ENCODE results near the gene ZBTB32.

The ZBTB32 gene

DNA sequence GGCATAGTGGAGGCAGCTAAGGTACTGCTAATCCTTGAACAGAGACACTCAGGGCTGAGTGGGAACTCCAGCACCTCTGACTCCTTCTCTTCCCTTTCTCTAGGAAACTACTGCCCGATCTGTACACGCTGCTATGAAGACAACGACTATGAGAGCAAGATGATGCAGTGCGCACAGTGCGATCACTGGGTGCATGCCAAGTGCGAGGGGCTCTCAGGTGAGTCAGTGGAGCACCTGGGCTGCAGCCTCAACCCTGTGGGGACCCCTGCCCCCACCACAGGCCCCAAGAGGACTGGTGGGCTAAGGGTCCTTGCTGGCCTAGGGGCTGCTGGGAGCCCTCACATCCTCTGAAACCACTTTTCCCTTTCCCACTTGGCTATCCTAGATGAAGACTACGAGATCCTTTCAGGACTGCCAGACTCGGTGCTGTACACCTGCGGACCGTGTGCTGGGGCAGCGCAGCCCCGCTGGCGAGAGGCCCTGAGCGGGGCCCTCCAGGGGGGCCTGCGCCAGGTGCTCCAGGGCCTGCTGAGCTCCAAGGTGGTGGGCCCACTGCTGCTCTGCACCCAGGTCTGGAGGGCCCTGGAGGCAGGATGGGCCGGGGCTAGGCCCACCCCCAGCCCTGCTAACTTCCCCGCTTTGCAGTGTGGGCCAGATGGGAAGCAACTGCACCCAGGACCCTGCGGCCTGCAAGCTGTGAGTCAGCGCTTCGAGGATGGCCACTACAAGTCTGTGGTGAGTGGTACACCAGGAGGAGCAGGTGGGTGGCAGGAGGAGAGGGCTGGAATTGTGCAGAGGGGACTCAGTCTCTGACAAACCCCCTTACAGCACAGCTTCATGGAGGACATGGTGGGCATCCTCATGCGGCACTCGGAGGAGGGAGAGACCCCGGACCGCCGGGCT lies 22.9 kb downstream of the ZBTB32 start:
- no peak overlapping the region for H3K27ac ChIP-seq
- DNase-seq (ENCODE audit: low spot score), result no peak
- TF ChIP-seq, protein P1, sequence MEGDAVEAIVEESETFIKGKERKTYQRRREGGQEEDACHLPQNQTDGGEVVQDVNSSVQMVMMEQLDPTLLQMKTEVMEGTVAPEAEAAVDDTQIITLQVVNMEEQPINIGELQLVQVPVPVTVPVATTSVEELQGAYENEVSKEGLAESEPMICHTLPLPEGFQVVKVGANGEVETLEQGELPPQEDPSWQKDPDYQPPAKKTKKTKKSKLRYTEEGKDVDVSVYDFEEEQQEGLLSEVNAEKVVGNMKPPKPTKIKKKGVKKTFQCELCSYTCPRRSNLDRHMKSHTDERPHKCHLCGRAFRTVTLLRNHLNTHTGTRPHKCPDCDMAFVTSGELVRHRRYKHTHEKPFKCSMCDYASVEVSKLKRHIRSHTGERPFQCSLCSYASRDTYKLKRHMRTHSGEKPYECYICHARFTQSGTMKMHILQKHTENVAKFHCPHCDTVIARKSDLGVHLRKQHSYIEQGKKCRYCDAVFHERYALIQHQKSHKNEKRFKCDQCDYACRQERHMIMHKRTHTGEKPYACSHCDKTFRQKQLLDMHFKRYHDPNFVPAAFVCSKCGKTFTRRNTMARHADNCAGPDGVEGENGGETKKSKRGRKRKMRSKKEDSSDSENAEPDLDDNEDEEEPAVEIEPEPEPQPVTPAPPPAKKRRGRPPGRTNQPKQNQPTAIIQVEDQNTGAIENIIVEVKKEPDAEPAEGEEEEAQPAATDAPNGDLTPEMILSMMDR (IDR thresholded peaks at IDR 0.05), result no peak
- H3K4me3 ChIP-seq, result no peak overlapping the region

DNA sequence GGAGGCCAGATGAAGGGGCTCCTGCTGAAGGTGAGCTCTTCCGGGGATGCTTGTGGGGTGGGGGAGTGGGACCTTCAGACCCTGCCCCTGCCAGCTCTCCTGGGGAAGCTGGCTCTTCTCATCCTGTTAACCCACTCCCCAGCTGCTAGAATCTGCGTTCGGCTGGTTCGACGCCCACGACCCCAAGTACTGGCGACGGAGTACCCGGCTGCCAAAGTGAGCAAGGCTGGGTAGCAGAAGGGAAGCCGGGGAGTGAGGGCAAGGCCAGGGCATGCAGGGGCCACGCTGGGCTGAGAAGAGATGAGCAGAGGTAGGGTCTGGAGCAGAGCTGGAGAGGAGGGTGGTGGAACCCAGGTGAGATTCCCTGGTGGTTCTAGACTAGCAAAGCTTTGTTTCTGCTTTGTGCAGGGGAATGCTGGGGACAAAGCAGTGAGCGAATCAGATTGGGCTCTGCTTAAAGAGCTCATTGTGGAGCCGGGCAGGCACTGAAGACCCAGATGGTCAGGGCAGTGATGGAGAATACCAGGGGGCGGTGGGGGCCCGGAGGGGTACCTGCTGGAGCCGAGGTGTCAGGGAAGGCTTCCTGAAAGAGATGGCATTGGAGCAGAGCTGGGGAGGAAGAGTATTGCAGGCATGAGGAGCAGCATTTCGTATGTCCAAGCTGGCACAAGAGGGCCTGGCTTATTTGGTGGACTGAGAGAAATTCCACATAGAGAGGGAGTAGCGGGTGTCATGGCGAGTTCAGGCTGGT lies 23.8 kb downstream of the ZBTB32 start:
- no peak for DNase-seq (ENCODE audit: low spot score)
- TF ChIP-seq, protein P1 (IDR thresholded peaks at IDR 0.05), result no peak
- no peak overlapping the region for H3K27ac ChIP-seq

DNA sequence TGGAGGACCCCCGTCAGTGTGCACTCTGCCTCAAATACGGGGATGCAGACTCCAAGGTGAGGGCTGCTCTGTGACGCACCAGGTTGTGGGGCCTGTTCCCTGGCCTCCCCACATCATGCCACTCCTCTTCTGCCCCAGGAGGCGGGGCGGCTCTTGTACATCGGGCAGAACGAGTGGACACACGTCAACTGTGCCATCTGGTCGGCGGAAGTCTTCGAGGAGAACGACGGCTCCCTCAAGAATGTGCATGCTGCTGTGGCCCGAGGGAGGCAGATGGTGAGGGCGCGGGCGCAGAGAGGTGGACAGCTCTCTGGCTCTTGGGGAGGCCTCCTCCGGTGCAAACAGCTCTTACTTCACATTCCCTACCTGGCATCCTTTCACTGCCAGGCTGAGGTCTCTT lies 24.7 kb downstream of the ZBTB32 start:
- Histone ChIP-seq H3K27ac (no peak overlapping the region), H3K4me3 (no peak overlapping the region)
- no peak for DNase-seq (ENCODE audit: low spot score)
- TF ChIP-seq, protein P1 (IDR thresholded peaks at IDR 0.05), result no peak

More for the DNA sequence above, 23.8 kb downstream of the ZBTB32 start:
- no peak overlapping the region for H3K4me3 ChIP-seq

DNA sequence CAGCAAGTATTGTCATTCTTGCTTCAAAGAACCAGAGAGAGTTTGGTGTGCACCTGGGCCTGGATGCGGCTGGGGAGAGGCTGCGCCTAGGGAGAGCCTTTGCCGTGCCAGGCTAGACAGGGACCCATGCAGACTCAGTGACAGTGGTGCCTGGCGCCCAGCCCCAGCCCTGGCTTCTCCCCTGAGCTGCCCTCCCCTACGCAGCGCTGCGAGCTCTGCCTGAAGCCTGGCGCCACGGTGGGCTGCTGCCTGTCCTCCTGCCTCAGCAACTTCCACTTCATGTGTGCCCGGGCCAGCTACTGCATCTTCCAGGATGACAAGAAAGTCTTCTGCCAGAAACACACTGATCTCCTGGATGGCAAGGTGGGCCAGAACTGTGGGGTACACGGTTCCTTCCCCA lies 25.4 kb downstream of the ZBTB32 start:
- DNase-seq (ENCODE audit: low spot score), result no peak
- no peak overlapping the region for H3K27ac ChIP-seq
- TF ChIP-seq, protein P1 (IDR thresholded peaks at IDR 0.05), result no peak
- no peak overlapping the region for H3K4me3 ChIP-seq

DNA sequence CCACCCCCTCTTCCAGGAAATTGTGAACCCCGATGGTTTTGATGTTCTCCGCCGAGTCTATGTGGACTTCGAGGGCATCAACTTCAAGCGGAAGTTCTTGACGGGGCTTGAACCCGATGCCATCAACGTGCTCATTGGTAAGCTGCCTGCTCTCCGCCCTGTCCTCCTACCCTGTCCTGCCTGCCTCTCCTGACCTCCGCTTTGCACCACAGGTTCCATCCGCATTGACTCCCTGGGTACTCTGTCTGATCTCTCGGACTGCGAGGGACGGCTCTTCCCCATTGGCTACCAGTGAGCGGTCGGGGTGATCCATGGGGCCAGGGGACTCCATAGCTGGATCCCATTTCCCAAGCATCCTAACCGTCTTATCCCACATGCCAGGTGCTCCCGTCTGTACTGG lies 26.0 kb downstream of the ZBTB32 start:
- Histone ChIP-seq H3K27ac (no peak overlapping the region), H3K4me3 (no peak overlapping the region)
- TF ChIP-seq, protein P1 (IDR thresholded peaks at IDR 0.05), result no peak
- no peak for DNase-seq (ENCODE audit: low spot score)

DNA sequence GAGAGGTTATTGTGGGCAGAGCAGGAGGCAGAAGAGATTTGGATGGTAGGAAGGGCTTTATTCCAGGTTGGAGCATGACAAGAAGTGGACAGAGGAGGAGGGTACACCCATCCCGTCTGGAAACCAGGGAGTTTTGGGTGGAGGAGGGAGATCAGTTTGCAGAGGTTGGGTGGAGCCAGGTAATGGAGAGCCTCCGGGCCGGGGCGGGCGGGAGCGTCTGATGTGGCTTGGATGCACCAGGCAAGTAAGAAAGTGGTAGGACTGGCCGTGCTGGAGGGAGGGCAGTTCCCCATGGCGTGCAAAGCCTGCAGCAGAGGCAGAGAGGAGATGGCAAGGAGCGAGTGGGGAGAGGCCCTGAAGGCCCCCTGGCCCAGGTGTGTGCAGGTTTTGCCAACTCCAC lies 27.0 kb downstream of the ZBTB32 start:
- Histone ChIP-seq H3K4me3 (no peak overlapping the region), H3K27ac (no peak overlapping the region)
- TF ChIP-seq, protein P1 (IDR thresholded peaks at IDR 0.05), result no peak
- no peak for DNase-seq (ENCODE audit: low spot score)
